NCI-H345 treated with DMSO at 0.1 percent for 48 hours (cell line): ENCODE results near the gene GLP2R.

Source experiments
- DNase-seq: peaks from one replicate; lab custom pipeline; 2025; ENCODE audit not compliant: unreplicated experiment; lab: John Stamatoyannopoulos, UW

The GLP2R gene

DNA sequence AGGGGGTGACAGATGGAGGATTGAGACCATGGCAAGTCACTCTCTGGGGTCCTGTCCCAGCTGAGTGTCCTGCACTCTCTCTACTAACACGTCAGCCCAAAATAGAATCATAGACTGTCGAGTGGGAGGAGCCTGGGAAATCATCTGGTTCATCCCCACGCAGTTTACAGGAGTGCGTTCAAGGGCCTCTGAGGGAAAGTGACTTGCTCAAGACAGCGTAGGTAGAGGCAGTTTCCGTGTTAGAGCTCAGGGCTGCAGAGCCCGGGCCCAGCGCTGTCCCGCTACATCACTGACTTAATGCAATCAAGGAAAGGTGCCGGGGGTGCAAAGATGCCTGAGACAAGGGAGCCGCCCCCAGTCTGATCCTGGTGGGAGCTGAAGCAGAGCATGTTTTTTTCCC lies 14.2 kb upstream of the GLP2R start:
- DNase-seq = no peak

DNA sequence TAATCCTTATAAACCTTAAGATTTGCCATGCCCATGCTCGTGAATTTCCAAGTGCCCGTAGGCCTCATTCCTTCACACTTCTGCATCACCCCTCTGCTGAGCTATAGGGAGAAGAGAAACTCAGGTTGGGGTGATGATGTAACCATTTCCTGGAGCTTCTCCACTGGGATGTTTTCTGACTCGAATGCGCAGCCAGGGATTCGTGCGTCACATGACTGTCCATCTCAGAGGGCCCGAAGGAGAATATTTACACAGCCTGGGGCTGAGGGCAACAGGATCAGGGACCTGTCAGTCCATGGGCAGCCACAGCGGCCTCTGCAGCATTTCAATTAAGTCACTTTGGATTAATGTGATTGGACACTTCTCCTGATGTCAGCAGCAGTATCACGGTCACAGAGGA lies 12.6 kb upstream of the GLP2R start:
- no peak for DNase-seq

DNA sequence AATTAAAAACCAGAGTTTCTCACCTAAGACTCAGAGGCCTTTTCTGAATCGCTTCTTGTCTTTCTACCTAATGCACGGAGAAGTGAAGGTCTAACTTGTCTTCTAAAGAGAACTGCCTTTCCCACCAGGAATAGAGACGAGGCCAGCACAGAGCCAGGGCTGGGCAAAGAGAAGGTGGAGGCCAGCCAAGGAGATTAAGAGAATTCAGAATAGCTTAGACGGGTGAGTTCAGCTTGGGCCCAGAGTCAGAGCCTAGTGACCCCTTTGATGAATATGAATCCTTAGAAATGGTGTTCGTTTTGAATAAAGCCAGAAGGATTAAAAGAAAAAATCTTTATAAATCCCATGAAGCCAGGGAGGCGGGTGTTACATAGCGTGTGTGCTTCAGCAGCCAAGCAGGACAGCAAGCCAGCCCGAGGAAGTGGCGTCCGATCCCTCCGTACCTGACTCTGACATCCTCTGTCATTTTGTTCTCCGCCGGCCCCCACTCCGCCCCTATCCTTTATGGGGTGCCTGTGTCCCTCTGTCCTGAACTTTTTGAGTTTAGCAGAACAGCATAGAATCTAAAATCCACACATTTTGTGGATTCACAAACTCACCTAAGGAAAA lies 11.3 kb upstream of the GLP2R start:
- DNase-seq = no peak

DNA sequence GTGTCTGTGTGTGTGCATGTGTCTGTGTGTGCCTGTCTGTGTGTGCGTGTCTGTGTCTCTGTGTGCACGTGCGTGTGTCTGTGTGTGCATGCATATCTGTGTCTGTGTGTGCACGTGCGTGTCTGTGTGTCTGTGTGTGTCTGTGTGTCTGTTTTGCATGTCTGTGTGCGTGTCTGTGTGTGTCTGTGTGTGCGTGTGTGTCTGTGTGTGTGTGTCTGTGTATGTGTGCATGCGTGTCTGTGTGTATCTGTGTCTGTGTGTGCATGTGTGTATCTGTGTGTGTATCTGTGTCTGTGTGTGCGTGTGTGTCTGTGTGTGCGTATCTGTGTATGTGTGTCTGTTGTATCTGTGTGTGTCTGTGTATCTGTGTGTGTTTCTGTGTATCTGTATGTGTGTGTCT lies 9.3 kb upstream of the GLP2R start:
- DNase-seq = no peak

DNA sequence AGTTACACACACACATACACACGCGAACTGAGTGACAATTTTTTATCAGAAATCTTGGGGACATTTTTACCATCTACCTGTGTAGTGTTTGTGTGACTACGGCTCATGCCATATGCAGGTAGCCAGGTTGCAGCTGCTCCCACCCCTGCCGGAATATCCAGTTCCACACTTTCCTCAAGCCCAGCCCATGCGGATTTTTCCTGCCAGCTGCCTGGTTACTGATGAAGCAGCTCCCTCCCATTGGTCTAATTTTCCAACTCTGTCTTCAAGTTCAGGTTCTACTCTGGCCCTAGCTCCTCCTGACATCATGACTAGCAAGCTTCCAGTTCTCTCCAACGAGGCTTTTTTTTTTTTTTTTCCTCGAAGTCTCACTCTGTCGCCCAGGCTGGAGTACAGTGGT lies 8.6 kb upstream of the GLP2R start:
- no peak for DNase-seq

DNA sequence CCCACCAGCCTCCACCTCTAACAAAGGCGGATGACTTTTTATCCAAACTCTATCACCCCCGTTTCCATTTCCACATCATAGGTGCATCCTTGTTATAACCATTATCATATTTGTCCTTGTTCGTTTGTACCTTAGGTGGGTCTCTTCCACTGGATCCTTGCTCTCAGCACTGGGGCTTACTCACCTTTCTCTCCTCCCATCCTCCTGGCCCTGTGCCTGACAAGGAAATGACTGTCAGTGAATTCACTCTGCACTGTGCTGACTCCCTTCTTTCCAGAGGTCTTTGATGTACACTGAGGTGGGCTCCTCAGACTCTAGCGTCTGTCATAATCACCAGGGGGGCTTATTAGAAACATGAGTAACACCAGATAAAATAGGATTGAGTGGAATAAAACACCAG lies 7.0 kb upstream of the GLP2R start:
- no peak for DNase-seq

DNA sequence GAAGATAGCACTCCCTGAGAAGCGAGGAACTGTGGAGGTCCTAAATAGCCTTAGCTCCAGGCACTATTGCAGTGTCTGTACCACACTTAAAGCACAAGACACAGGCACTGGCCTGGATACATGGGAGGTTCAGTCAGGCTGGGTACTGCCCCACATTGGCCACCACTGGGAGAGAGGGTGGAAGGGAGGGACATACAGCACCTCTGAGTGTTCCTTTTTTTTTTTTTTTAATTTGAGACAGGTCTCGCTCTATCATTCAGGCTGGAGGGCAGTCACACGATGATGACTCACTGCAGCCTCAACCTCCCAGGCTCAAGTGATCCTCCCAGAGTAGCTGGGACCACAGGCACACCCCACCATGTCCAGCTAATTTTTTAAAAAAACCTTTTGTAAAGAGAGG lies 5.3 kb upstream of the GLP2R start:
- no peak for DNase-seq

DNA sequence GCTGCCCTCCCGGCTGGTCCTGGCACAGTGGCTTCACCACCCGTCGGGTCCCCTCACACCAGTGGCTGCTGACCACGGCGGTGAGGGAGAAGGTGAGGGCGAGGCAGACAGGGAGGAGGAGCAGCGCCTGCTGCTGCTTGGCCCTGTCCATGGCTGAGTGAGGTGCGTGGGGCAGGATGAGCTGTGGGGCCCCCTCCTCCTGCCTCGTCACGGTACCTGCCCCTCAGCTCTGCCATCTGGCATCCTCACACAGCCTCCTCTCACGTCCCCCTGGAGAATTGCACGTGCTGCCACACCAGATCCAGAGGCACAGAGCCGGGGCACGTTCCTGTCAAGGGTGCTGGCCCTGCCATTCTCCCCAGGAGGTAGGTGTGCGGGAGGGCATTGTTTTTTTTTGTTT lies 3.8 kb upstream of the GLP2R start, which contains the start of gene GSG1L2:
TSS of gene GSG1L2 (minus strand) at position 159 of the 400 bp plus-strand sequence. CDS start at position 151, 8 bp downstream.
- DNase-seq = no peak

DNA sequence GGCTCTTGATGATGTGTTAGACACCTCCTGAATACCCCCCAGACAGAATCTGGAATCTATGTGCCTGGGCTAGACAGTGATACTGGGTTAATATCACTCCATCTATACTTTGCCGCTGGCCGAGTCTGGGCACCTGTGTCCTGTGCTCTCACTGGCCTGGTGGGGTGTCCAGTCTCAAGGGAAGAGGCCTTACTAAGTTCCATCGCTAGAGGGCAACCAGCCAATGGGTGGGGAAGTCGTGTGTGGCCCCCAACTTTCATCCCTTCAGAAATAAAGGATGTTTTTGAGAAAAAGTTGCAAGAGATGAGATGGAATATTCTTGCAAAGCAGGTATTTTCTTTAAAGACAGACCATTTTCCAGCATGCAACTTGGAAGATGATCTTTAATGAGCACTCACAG lies 1.6 kb upstream of the GLP2R start:
- DNase-seq = no peak

DNA sequence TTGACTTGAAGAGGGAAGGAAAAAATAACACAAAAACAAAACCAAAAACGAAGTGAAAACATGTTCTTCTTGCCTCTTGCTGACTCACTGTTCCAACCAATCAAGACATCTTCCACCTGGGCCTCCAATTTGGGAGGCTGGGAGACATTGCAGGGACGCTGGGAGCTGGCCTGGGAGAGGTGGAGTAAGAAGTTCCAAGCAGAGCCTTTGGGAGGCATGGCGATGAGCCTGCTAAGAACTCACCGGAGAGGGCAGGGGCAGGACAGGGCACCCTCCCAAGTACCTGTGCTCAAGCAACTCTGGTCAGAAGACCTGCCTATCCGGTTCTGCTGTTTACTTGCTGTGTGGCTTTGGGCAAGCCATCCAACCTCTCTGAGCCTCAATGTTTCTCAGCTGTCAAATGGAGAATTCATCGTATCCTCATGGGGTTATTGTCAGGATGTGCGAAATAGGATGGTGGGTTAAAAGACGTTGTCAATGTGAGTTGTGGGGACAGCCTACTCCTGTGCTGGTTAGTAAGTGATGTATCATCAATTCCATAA lies 856 bp upstream of the GLP2R start:
- no peak for DNase-seq

DNA sequence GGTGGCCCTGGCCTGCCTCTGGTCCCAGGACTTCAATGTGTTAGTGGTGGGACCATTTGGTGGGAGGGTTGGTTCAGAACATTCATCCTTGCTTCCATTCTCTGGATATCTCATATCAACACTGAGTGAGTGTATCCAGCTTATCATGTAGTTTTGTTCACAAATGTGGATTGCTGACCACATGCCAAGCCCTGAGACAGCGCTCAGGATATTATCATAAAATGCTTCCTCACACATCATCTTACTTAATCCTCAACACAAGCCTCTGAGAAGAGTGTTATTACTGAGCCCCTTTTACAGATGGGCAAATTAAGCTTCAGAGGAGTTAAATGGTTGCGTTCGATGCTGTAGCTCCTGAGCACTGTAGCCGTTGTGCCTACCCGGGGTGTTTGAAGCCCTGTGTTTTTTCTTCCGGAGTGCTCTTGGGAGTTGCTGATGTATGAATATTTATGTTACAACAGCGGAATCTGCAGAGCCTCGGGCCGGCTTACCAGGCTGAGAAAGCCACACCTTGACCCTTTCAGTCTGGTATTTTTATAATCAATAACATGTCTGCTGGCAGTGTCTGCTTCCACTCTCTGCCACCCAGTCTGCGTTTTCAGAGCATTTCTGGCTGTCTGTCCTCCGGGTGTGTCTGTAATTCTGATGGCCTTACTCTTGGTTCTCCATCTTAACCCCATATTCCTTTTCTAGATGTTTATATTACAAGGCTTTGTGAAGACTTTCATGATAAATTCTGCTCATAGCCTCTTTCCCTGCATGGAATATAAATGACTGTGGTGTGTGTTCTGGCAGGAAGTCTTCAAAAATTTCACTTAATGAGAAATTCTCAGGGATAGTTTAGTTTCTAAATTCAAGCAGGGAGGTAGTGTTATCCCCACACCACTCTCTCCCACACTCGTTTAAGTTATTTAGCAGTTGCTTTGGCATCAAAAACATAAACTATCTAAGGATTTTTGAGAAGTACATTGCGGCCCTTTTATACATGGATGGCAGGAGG lies 2.9 kb downstream of the GLP2R start:
- no peak for DNase-seq

DNA sequence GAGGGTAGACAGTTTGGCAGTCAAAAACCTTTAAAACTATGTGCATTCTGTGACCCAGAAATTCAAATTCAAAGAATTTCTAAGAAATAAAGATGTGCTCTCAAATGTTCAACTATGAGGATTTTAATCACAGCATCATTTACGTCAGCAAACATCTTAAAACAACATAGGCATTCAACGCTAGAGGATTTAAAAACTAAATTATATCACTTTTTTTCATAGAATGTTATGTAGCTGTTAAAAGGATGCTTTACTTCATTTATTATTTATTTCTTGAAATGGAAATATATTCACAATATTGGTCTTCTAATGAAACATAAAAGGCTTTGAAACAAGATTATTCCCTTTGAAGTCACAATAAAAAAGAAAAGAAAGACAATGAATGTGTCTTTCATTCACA lies 3.6 kb downstream of the GLP2R start:
- no peak for DNase-seq

DNA sequence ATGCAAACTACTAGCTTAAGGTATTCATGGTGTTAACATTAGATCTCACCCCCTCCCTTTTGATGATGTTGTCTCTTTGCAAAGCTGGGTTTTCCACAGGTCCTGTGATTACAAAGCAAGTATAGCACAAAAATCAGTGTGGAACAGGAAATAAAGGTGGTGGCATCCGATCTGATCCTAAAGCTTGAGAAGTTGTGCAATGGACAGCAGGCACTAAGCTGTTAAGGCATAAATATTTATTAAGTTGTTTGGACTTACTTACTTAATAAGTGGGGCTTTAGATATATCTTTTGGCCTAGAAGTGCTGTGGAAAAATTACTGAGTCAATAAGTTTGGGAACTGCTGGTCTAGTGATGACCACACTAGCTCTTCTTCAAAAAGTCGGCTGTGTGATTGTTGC lies 5.0 kb downstream of the GLP2R start:
- no peak for DNase-seq

DNA sequence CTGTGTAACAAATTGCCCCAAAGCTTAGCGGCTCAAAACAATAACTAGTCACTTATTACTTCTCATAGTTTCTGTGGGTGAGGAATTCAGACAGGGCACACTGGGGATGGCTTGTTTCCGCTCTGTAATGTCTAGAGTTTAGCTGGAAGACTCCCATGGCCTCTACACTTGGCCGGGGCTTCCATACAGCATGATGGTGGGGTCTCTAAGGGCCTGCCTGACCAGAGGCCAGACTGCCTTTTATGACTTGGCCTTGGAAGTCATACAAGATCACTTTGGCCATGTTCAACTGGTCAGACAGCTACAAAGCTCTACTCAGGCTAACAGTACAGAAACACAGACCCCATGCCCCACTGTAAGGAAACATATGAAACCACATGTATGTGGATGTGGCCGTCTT lies 8.2 kb downstream of the GLP2R start:
- DNase-seq = no peak

DNA sequence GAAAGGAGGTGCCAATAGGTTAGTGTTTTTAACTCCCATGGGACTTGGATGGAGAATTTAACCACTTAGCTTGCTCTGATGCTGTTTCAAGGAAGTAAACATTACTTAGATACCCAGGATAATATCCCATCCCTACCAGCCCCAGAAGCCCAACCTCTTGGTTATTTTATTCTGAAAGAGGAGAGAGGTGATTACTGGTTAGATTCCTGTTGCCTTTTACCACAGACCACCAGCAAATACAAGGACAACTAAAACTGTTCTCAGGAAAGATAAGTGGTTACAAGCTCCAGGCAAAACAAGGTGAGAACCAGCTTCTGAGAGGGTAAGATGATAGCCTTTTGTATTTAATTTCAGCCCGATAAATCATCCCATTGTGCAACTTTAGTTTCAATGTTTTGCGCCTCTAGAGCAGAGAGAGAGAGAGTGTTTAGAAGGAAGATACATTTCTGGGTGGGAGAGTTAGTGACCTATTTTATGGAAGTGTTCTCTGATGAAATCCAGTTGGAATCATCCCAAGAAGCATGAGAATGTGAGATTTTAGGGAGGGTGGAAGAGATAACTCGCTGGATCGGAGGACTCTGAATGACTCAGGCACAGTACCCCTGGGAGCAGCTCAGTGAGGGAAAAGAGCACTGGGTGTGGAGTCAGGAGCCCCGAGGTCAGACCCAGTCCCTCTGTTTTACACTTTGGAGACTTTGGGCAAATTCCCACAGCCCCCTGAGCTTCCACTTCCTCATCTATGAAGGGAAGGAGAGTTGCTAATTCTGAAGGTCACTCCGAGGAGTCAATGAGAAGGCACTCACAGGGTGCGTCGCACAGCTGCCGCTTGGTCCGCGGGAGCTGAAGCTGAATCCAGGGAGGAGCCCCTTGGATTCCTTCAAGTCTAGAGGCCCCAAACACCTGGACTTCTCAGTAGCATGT lies 12.1 kb downstream of the GLP2R start:
- DNase-seq = no peak

DNA sequence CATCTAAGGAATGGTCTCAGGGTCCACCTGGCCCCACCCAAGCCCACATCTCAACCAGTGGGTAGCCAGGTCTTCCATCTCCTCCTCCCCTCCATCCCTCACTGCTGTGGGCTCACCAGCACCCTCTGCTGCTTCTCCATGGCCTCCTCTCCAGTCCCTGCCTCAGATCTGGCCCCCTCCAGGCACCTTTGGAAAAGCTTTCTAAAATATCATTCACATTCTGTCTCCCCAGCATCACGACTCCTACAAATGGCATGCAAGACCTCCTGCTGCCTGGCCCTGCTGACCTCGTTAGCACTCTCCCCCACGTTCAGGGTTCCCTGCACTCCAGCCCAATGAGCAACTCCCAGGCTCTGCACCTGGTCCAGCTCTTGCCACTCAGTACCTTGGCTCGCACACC lies 13.7 kb downstream of the GLP2R start:
- no peak for DNase-seq

DNA sequence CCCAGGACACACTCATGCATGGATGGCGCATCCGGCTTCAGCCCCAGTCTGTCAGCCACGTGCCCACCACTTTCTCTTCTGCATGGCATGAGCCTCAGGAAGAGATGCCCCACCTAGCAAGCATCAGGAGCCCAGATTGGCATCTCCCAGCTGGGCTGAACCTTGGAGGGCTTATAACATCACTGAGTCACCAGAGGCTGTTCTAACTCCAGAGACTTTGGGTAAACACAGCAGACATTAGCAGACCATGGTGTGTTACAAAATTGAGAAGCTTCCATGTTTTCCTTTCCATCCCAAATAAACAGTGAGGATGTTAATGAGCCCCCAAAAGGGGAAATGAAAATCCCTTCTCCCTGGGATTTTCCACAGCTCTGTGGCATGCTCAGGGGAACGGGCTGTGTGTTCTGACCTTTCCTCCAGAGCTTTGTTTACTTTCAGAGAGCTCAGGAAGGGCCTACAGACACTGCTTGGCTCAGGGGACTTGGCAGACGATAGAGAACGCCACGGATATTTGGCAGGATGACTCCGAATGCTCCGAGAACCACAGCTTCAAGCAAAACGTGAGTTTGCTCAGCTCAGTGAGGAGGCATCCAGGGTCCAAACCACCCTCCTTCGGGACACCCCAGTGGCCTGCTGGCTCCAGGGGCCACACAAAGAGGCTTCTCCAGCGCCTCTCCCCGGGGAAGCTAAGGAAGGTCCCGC lies 16.5 kb downstream of the GLP2R start:
- DNase-seq = no peak

DNA sequence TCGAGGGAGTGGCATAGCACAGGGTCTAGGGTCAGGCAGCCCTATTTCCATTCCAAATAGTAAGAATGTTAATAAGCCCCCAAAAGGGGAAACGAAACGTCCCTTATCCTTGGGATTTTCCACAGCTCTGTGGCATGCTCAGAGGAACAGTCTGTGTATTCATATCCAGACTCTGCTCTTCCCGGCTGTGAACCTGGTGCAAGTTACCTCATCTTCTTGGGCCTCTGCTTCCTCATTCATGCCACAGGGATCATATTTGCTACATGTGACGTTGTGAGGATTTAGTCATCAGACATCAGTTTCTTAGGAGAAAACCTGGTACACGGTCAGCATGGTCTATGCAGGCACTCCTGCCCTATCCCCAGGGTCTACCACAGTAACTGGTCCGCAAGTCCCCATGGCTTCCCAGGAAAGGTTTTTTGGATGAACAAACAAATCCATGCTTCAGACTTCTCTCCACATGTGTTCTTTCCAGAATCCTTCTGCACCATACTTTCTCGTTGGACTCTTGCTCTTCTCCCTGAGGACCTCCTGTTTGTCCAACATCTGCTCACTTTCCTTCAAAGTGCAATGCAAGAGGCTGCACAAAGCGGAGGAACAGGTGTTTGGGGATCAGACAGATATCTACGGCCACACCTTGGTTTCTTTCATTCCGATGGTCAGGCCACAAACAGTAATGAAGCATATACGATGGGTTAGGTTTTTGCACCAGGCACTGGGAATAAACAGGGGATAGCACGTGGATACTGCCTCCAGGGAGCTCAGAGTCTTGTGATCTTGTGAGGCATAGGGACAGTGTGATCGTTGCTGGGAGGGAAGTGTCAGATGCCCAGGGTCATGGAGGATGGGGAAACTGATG lies 17.7 kb downstream of the GLP2R start:
- DNase-seq = no peak

DNA sequence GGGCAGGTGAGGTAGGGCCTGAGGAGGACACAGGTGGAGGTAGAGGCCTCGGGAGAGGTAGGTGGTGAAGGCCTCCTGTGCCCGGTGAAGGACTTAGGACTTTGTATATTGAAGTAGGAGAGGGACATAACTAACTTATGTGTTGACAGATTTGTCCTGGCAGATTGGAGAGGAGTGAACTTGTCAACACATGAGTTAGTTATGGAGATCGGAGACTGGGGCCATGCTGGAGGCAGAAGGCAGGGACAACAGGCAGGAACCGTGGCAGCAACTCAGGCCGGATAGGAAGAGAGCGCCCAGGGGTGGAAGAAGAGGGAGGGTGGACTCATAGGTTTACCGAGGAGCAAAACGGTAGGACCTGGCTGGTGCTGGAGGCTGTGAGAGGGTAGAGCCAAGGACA lies 18.4 kb downstream of the GLP2R start:
- no peak for DNase-seq

DNA sequence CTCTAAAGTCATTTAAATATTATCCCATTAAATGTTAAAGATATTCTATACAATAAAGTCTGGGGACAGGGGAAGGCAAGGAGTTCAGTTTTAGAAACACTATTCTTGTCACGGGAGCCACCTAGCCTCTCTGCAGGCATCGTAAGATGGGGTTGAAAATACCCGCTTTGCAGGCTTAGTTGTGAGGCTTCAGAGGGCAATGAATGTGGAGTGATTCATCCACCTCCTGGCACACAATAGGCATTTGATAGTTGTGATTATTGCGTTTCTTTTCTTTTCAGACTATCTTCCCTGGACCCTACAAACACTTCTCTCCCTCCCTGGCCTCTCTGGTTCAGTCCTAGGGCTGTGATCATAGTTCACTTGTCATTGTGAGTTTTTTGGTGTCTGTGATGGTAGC lies 19.6 kb downstream of the GLP2R start:
- no peak for DNase-seq
